ENCODE measurements around the gene CERT1.

DNA sequence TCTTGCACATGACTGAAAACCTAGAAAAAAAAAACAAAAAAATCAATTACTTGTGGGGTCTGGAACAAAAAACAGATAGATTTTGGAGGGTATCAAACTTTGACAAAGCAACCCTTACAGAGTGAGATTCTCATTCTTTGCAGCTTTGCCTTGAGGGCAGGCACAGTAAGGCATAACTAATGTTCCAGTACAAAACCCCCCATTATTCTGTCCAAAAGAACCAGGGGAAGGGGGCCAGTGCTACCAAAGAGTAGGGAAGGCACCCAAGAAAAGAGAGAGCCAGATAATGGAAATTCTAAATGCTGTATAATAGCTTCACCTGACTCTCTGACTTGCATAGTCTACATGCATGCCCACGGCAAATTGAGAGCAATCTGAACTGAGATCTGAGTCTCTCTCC, 13.2 kb upstream of the CERT1 start:
- TF ChIP-seq CTCF (IDR thresholded peaks at IDR 0.05): no peak
- no peak for TF ChIP-seq POLR2A (IDR thresholded peaks at IDR 0.05)
